Globus pallidus (tissue), 1 donor: ENCODE results near the gene PINLYP.
"Not testable (repeated sequence)": the region's sequence is repeated elsewhere in the genome, so short reads cannot be mapped to it uniquely, and the experiment has no call there.

Experiments
- DNase-seq: peaks from one replicate; pipeline ENCODE4 v3.0.0-alpha.2; 2015; ENCODE audit warnings: low spot score

The PINLYP gene

GRCh38 chr19:43582495-43582894 is 6.9 kb downstream of the PINLYP start:
- no peak for DNase-seq

- DNase-seq: no peak
Measured at GRCh38 chr19:43584484-43584883, 8.9 kb downstream of the PINLYP start.

GRCh38 chr19:43586346-43586745 is 10.7 kb downstream of the PINLYP start:
- no peak for DNase-seq

- not testable (repeated sequence) for DNase-seq
Measured at GRCh38 chr19:43587029-43587428, 11.4 kb downstream of the PINLYP start.

- no peak for DNase-seq
Measured at GRCh38 chr19:43589277-43589676, 13.7 kb downstream of the PINLYP start.

- DNase-seq: no peak
Measured at GRCh38 chr19:43589678-43590077, 14.1 kb downstream of the PINLYP start.

- no peak for DNase-seq
Measured at GRCh38 chr19:43591904-43592772, 16.5 kb downstream of the PINLYP start.

- DNase-seq: no peak
Measured at GRCh38 chr19:43592800-43593350, 17.3 kb downstream of the PINLYP start.

- no peak for DNase-seq
Measured at GRCh38 chr19:43594081-43594697, 18.6 kb downstream of the PINLYP start.

GRCh38 chr19:43594710-43595604 is 19.4 kb downstream of the PINLYP start:
- no peak for DNase-seq

GRCh38 chr19:43595605-43595998 is 20.0 kb downstream of the PINLYP start:
- DNase-seq: peak; percentile 20

- DNase-seq: peak; percentile 99
Measured at GRCh38 chr19:43595999-43596841, 20.6 kb downstream of the PINLYP start, which contains the start of the genes IRGQ and ZNF576. TSS of gene IRGQ (minus strand) at chr19:43596134. CDS start at chr19:43595338, 796 bp downstream. TSS of gene ZNF576 (plus strand) at chr19:43596595. CDS start at chr19:43597109, 514 bp downstream.

GRCh38 chr19:43596842-43597461 is 21.4 kb downstream of the PINLYP start:
- DNase-seq: no peak

GRCh38 chr19:43597876-43598275 is 22.3 kb downstream of the PINLYP start:
- DNase-seq: no peak

- no peak for DNase-seq
Measured at GRCh38 chr19:43598445-43599240, 23.0 kb downstream of the PINLYP start.

- no peak for DNase-seq
Measured at GRCh38 chr19:43599635-43600295, 24.2 kb downstream of the PINLYP start.

GRCh38 chr19:43600326-43600725 is 24.7 kb downstream of the PINLYP start:
- not testable (repeated sequence) for DNase-seq

- DNase-seq: no peak
Measured at GRCh38 chr19:43605875-43606568, 30.4 kb downstream of the PINLYP start.
